Measurements from ENCODE around the gene KCNQ5.

Gene KCNQ5

GRCh38 chr6:73032586-73032985 is 410.7 kb downstream of the KCNQ5 start:
- Histone ChIP-seq H3K4ac (ENCODE audit: low read length) (no peak overlapping the region), H3K23ac (ENCODE audit: low read depth, low read length, poor library complexity) (no peak overlapping the region), H3K79me1 (ENCODE audit: low read depth, low read length) (no peaks in the 10 kb centered on the region), H3K36me3 (replicated peaks in 1 of 2; ENCODE audit: control insufficient read depth in 2 of 2, insufficient read depth in 2 of 2, low read length in 2 of 2) (no peaks in the 10 kb centered on the region), H3K4me1 (ENCODE audit: control insufficient read depth in 2 of 2, insufficient read depth in 1 of 2, low read depth in 1 of 2, low read length in 2 of 2) (peaks cover 0 to 3% of the 10 kb centered on the region in 2 donors), H3K27me3 (ENCODE audit: control insufficient read depth in 3 of 3, insufficient read depth in 3 of 3, low read depth in 1 of 3, low read length in 3 of 3) (no peaks in the 10 kb centered on the region), H3K4me3 (ENCODE audit: low read length in 2 of 2) (no peak overlapping the region), H2BK12ac (ENCODE audit: low read length) (no peak overlapping the region), H2BK15ac (ENCODE audit: low read length) (no peak overlapping the region), H2BK120ac (ENCODE audit: low read depth, low read length) (no peak overlapping the region), H2BK5ac (ENCODE audit: low read length) (no peak overlapping the region), H3K27ac (replicated peaks; ENCODE audit: low read length) (no peak overlapping the region), H3K14ac (ENCODE audit: low read length) (no peak overlapping the region), H3K9me3 (replicated peaks in 1 of 2; ENCODE audit: control insufficient read depth in 2 of 2, insufficient read depth in 1 of 2, low read depth in 1 of 2, low read length in 2 of 2) (no peaks in the 10 kb centered on the region), H3K18ac (ENCODE audit: low read length) (no peak overlapping the region), H4K8ac (ENCODE audit: low read depth, low read length) (no peak overlapping the region), H3K4me2 (ENCODE audit: insufficient read depth, low read length, poor library complexity, severe bottlenecking) (no peak overlapping the region), H2AK5ac (ENCODE audit: low read depth, low read length) (no peak overlapping the region), H4K91ac (ENCODE audit: low read depth, low read length, poor library complexity) (no peak overlapping the region), H3K9ac (ENCODE audit: low read depth, low read length, poor library complexity) (no peak overlapping the region), H2AFZ (ENCODE audit: low read length) (no peak overlapping the region)
- DNase-seq (ENCODE audit: low spot score): no peak
- no CpG with 5 or more reads among the region's 2 CpGs for WGBS, 2 donors (ENCODE audit: extremely low coverage in 2 of 2, insufficient read length in 2 of 2, insufficient replicate concordance in 1 of 2)

GRCh38 chr6:73036689-73037088 is 414.8 kb downstream of the KCNQ5 start:
- no CpG with 5 or more reads among the region's 4 CpGs for WGBS, 2 donors (ENCODE audit: extremely low coverage in 2 of 2, insufficient read length in 2 of 2, insufficient replicate concordance in 1 of 2)
- no peaks in the 10 kb centered on the region for H3K36me3 ChIP-seq (replicated peaks in 1 of 2; ENCODE audit: control insufficient read depth in 2 of 2, insufficient read depth in 2 of 2, low read length in 2 of 2)

GRCh38 chr6:73041051-73041450 is 419.2 kb downstream of the KCNQ5 start:
- Histone ChIP-seq H2BK120ac (ENCODE audit: low read depth, low read length) (no peak overlapping the region), H3K4ac (ENCODE audit: low read length) (no peak overlapping the region), H3K4me1 (ENCODE audit: control insufficient read depth in 2 of 2, insufficient read depth in 1 of 2, low read depth in 1 of 2, low read length in 2 of 2) (no peaks in the 10 kb centered on the region), H3K23ac (ENCODE audit: low read depth, low read length, poor library complexity) (no peak overlapping the region), H3K27ac (replicated peaks; ENCODE audit: low read length) (no peak overlapping the region), H3K4me3 (ENCODE audit: low read length in 2 of 2) (no peak overlapping the region), H2AFZ (ENCODE audit: low read length) (no peak overlapping the region), H2BK12ac (ENCODE audit: low read length) (no peak overlapping the region), H3K27me3 (ENCODE audit: control insufficient read depth in 3 of 3, insufficient read depth in 3 of 3, low read depth in 1 of 3, low read length in 3 of 3) (no peaks in the 10 kb centered on the region), H3K18ac (ENCODE audit: low read length) (no peak overlapping the region), H2AK5ac (ENCODE audit: low read depth, low read length) (no peak overlapping the region), H4K91ac (ENCODE audit: low read depth, low read length, poor library complexity) (no peak overlapping the region), H3K79me1 (ENCODE audit: low read depth, low read length) (no peaks in the 10 kb centered on the region), H2BK15ac (ENCODE audit: low read length) (no peak overlapping the region), H4K8ac (ENCODE audit: low read depth, low read length) (no peak overlapping the region), H3K9ac (ENCODE audit: low read depth, low read length, poor library complexity) (no peak overlapping the region), H3K9me3 (replicated peaks in 1 of 2; ENCODE audit: control insufficient read depth in 2 of 2, insufficient read depth in 1 of 2, low read depth in 1 of 2, low read length in 2 of 2) (no peaks in the 10 kb centered on the region), H2BK5ac (ENCODE audit: low read length) (no peak overlapping the region), H3K36me3 (replicated peaks in 1 of 2; ENCODE audit: control insufficient read depth in 2 of 2, insufficient read depth in 2 of 2, low read length in 2 of 2) (no peaks in the 10 kb centered on the region), H3K4me2 (ENCODE audit: insufficient read depth, low read length, poor library complexity, severe bottlenecking) (no peak overlapping the region), H3K14ac (ENCODE audit: low read length) (no peak overlapping the region)
- no peak for DNase-seq (ENCODE audit: low spot score)
- WGBS, 2 donors (ENCODE audit: extremely low coverage in 2 of 2, insufficient read length in 2 of 2, insufficient replicate concordance in 1 of 2): no CpG with 5 or more reads among the region's 3 CpGs

More at GRCh38 chr6:73036689-73037088, 414.8 kb downstream of the KCNQ5 start:
- no peaks in the 10 kb centered on the region for H3K79me1 ChIP-seq (ENCODE audit: low read depth, low read length)
- H3K4me3 ChIP-seq (ENCODE audit: low read length in 2 of 2): no peak overlapping the region
- no peak overlapping the region for H3K4ac ChIP-seq (ENCODE audit: low read length)
- no peak overlapping the region for H3K14ac ChIP-seq (ENCODE audit: low read length)
- no peaks in the 10 kb centered on the region for H3K27me3 ChIP-seq (ENCODE audit: control insufficient read depth in 3 of 3, insufficient read depth in 3 of 3, low read depth in 1 of 3, low read length in 3 of 3)
- H3K4me1 ChIP-seq (ENCODE audit: control insufficient read depth in 2 of 2, insufficient read depth in 1 of 2, low read depth in 1 of 2, low read length in 2 of 2): no peaks in the 10 kb centered on the region
- no peak overlapping the region for H3K23ac ChIP-seq (ENCODE audit: low read depth, low read length, poor library complexity)
- no peak overlapping the region for H3K9ac ChIP-seq (ENCODE audit: low read depth, low read length, poor library complexity)
- H2AK5ac ChIP-seq (ENCODE audit: low read depth, low read length): no peak overlapping the region
- DNase-seq (ENCODE audit: low spot score): no peak
- no peak overlapping the region for H2BK12ac ChIP-seq (ENCODE audit: low read length)
- no peak overlapping the region for H2BK15ac ChIP-seq (ENCODE audit: low read length)
- no peak overlapping the region for H3K4me2 ChIP-seq (ENCODE audit: insufficient read depth, low read length, poor library complexity, severe bottlenecking)
- H2BK5ac ChIP-seq (ENCODE audit: low read length): no peak overlapping the region
- H3K9me3 ChIP-seq (replicated peaks in 1 of 2; ENCODE audit: control insufficient read depth in 2 of 2, insufficient read depth in 1 of 2, low read depth in 1 of 2, low read length in 2 of 2): no peaks in the 10 kb centered on the region
- H3K27ac ChIP-seq (replicated peaks; ENCODE audit: low read length): no peak overlapping the region
- no peak overlapping the region for H4K8ac ChIP-seq (ENCODE audit: low read depth, low read length)
- no peak overlapping the region for H4K91ac ChIP-seq (ENCODE audit: low read depth, low read length, poor library complexity)
- no peak overlapping the region for H2BK120ac ChIP-seq (ENCODE audit: low read depth, low read length)
- H2AFZ ChIP-seq (ENCODE audit: low read length): no peak overlapping the region
- no peak overlapping the region for H3K18ac ChIP-seq (ENCODE audit: low read length)

- Histone ChIP-seq H3K23ac (ENCODE audit: low read depth, low read length, poor library complexity) (no peak overlapping the region), H2BK5ac (ENCODE audit: low read length) (no peak overlapping the region)
- no CpG with 5 or more reads among the region's 1 CpG for WGBS, 2 donors (ENCODE audit: extremely low coverage in 2 of 2, insufficient read length in 2 of 2, insufficient replicate concordance in 1 of 2)
Observed at GRCh38 chr6:73042892-73043291, 421.0 kb downstream of the KCNQ5 start.

More at GRCh38 chr6:73042892-73043291, 421.0 kb downstream of the KCNQ5 start:
- Histone ChIP-seq H3K27me3 (ENCODE audit: control insufficient read depth in 3 of 3, insufficient read depth in 3 of 3, low read depth in 1 of 3, low read length in 3 of 3) (no peaks in the 10 kb centered on the region), H3K14ac (ENCODE audit: low read length) (no peak overlapping the region), H2BK12ac (ENCODE audit: low read length) (no peak overlapping the region), H4K91ac (ENCODE audit: low read depth, low read length, poor library complexity) (no peak overlapping the region), H4K8ac (ENCODE audit: low read depth, low read length) (no peak overlapping the region), H2AK5ac (ENCODE audit: low read depth, low read length) (no peak overlapping the region), H3K4me3 (ENCODE audit: low read length in 2 of 2) (no peak overlapping the region), H3K79me1 (ENCODE audit: low read depth, low read length) (no peaks in the 10 kb centered on the region), H3K9ac (ENCODE audit: low read depth, low read length, poor library complexity) (no peak overlapping the region), H2BK120ac (ENCODE audit: low read depth, low read length) (no peak overlapping the region), H3K18ac (ENCODE audit: low read length) (no peak overlapping the region), H3K36me3 (replicated peaks in 1 of 2; ENCODE audit: control insufficient read depth in 2 of 2, insufficient read depth in 2 of 2, low read length in 2 of 2) (no peaks in the 10 kb centered on the region), H3K9me3 (replicated peaks in 1 of 2; ENCODE audit: control insufficient read depth in 2 of 2, insufficient read depth in 1 of 2, low read depth in 1 of 2, low read length in 2 of 2) (no peaks in the 10 kb centered on the region), H3K4me1 (ENCODE audit: control insufficient read depth in 2 of 2, insufficient read depth in 1 of 2, low read depth in 1 of 2, low read length in 2 of 2) (no peaks in the 10 kb centered on the region), H3K4me2 (ENCODE audit: insufficient read depth, low read length, poor library complexity, severe bottlenecking) (no peak overlapping the region), H3K27ac (replicated peaks; ENCODE audit: low read length) (no peak overlapping the region), H2BK15ac (ENCODE audit: low read length) (no peak overlapping the region), H2AFZ (ENCODE audit: low read length) (no peak overlapping the region), H3K4ac (ENCODE audit: low read length) (no peak overlapping the region)
- no peak for DNase-seq (ENCODE audit: low spot score)
